Common myeloid progenitor, CD34-positive (primary cell): ENCODE measurements around the gene INSR.

Experiments used
- CTCF ChIA-PET: fragments of 350-600 bp; sonication (Branson Sonifier 250); formaldehyde crosslinking; loops from one replicate; lab custom pipeline; 2021; ENCODE audit warnings: antibody characterized with exemption; lab: Charles Lee
- POLR2A ChIA-PET: fragments of 350-600 bp; sonication (Branson Sonifier 250); formaldehyde crosslinking; loops from one replicate; lab custom pipeline; 2021; ENCODE audit warnings: antibody characterized with exemption; lab: Charles Lee
- DNase-seq, 3 donors: peaks; one replicate each; pipeline versions ENCODE4 v3.0.0 to v3.0.0-alpha.2; 2013
- H3K27ac ChIP-seq, 2 experiments: 1 replicate in 1 of 2; 2 replicates in 1 of 2; pipeline ENCODE4 v1.7.0; 2013; ENCODE audit warnings: inconsistent platforms in 2 of 2, low read length in 2 of 2, mild to moderate bottlenecking in 2 of 2, low read depth in 1 of 2, moderate library complexity in 1 of 2; ENCODE audit not compliant: severe bottlenecking in 2 of 2, insufficient read depth in 1 of 2, poor library complexity in 1 of 2
- H3K27me3 ChIP-seq, 5 experiments: replicated peaks in 2 of 5; 1 replicate in 3 of 5; 2 replicates in 2 of 5; pipeline versions ENCODE4 v1.6.1 to v1.7.0; 2013; ENCODE audit warnings: low read length in 4 of 5, mild to moderate bottlenecking in 2 of 5, moderate library complexity in 2 of 5, inconsistent platforms in 1 of 5; ENCODE audit not compliant: insufficient read depth in 5 of 5, control insufficient read depth in 4 of 5
- H3K36me3 ChIP-seq, 4 experiments: 1 replicate in 2 of 4; 2 replicates in 2 of 4; pipeline versions ENCODE4 v1.6.1 to v1.7.0; 2013; ENCODE audit warnings: low read length in 3 of 4, control low read depth in 1 of 4, mild to moderate bottlenecking in 1 of 4; ENCODE audit not compliant: control insufficient read depth in 4 of 4, insufficient read depth in 4 of 4
- H3K4me1 ChIP-seq, 4 experiments: 1 replicate in 3 of 4; 2 replicates in 1 of 4; pipeline versions ENCODE4 v1.6.1 to v1.7.1; 2013; ENCODE audit warnings: low read length in 3 of 4, mild to moderate bottlenecking in 3 of 4, control low read depth in 1 of 4, inconsistent platforms in 1 of 4, moderate library complexity in 1 of 4; ENCODE audit not compliant: control insufficient read depth in 4 of 4, insufficient read depth in 4 of 4; ENCODE audit errors: control extremely low read depth in 1 of 4
- H3K4me3 ChIP-seq, 7 experiments: 1 replicate in 4 of 7; 2 replicates in 3 of 7; pipeline versions ENCODE4 v1.5.1 to v1.7.0; 2013; ENCODE audit warnings: mild to moderate bottlenecking in 7 of 7, low read length in 6 of 7, moderate library complexity in 6 of 7, inconsistent platforms in 2 of 7, low read depth in 2 of 7, control low read depth in 1 of 7; ENCODE audit not compliant: insufficient read depth in 4 of 7, control insufficient read depth in 1 of 7; ENCODE audit errors: extremely low read depth in 1 of 7
- H3K9me3 ChIP-seq, 5 experiments: 1 replicate in 4 of 5; 2 replicates in 1 of 5; pipeline versions ENCODE4 v1.6.1 to v1.7.1; 2013; ENCODE audit warnings: low read length in 4 of 5, mild to moderate bottlenecking in 2 of 5, inconsistent platforms in 1 of 5, low read depth in 1 of 5, moderate library complexity in 1 of 5; ENCODE audit not compliant: control insufficient read depth in 4 of 5, insufficient read depth in 2 of 5; ENCODE audit errors: control extremely low read depth in 1 of 5
- WGBS: methylation state at CpG from one replicate; pipeline ENCODE4 v1.1.5; 2013; ENCODE audit not compliant: insufficient coverage; 5-methylcytosine and 5-hydroxymethylcytosine counted together

INSR gene

GRCh38 chr19:7252364-7252763, 41.9 kb downstream of the INSR start:
- peaks cover 0 to 5% (median 0%) of the 10 kb centered on the region in 4 experiments for H3K4me1 ChIP-seq
- POLR2A ChIA-PET = no interaction called here

GRCh38 chr19:7251494-7251893, 42.7 kb downstream of the INSR start:
- Histone ChIP-seq H3K4me3 (no peak overlapping the region), H3K4me1 (peaks cover 0 to 5% (median 0%) of the 10 kb centered on the region in 4 experiments), H3K36me3 (peaks cover 0 to 4% (median 1%) of the 10 kb centered on the region in 4 experiments), H3K27me3 (no peaks in the 10 kb centered on the region), H3K9me3 (peaks cover 0 to 3% (median 0%) of the 10 kb centered on the region in 5 experiments), H3K27ac (no peak overlapping the region)
- DNase-seq = peak in 2 of 3 donors; percentile 43 to 50
- CTCF ChIA-PET = no interaction called here
- POLR2A ChIA-PET = no interaction called here
- no CpG with 5 or more reads among the region's 4 CpGs for WGBS

More at GRCh38 chr19:7252364-7252763, 41.9 kb downstream of the INSR start:
- no peaks in the 10 kb centered on the region for H3K27me3 ChIP-seq
- CTCF ChIA-PET = no interaction called here
- DNase-seq = no peak
- no peak overlapping the region for H3K4me3 ChIP-seq
- peaks cover 0 to 4% (median 0%) of the 10 kb centered on the region in 4 experiments for H3K36me3 ChIP-seq
- 97% methylated on average over 11 of the region's 11 CpGs for WGBS
- no peak overlapping the region for H3K27ac ChIP-seq
- H3K9me3 ChIP-seq = no peaks in the 10 kb centered on the region

GRCh38 chr19:7250951-7251350, 43.3 kb downstream of the INSR start:
- DNase-seq = no peak
- H3K9me3 ChIP-seq = peaks cover 0 to 4% (median 0%) of the 10 kb centered on the region in 5 experiments
- H3K27me3 ChIP-seq = no peaks in the 10 kb centered on the region
- H3K4me3 ChIP-seq = no peak overlapping the region
- H3K4me1 ChIP-seq = peaks cover 0 to 5% (median 0%) of the 10 kb centered on the region in 4 experiments
- H3K27ac ChIP-seq = no peak overlapping the region
- POLR2A ChIA-PET = no interaction called here
- 60% methylated on average over 4 of the region's 4 CpGs for WGBS
- CTCF ChIA-PET = no interaction called here
- H3K36me3 ChIP-seq = peaks cover 0 to 4% (median 1%) of the 10 kb centered on the region in 4 experiments

GRCh38 chr19:7250057-7250596, 44.1 kb downstream of the INSR start:
- POLR2A ChIA-PET = no interaction called here

GRCh38 chr19:7247155-7247554, 47.1 kb downstream of the INSR start:
- 100% methylated on average over 1 of the region's 4 CpGs for WGBS
- ChIA-PET CTCF (interaction anchor here (0.7 to 1.7 kb wide), 4 partner anchors 15 to 107 kb away, joined by 3 to 6 read pairs (median 4); no protein-coding TSS in a partner anchor), POLR2A (no interaction called here)
- H3K36me3 ChIP-seq = peaks cover 0 to 3% (median 0%) of the 10 kb centered on the region in 4 experiments
- H3K9me3 ChIP-seq = peaks cover 0 to 4% (median 0%) of the 10 kb centered on the region in 5 experiments
- H3K27ac ChIP-seq = no peak overlapping the region
- no peak overlapping the region for H3K4me3 ChIP-seq
- no peak for DNase-seq
- H3K27me3 ChIP-seq = no peaks in the 10 kb centered on the region
- H3K4me1 ChIP-seq = peaks cover 0 to 5% (median 0%) of the 10 kb centered on the region in 4 experiments

More at GRCh38 chr19:7250057-7250596, 44.1 kb downstream of the INSR start:
- CTCF ChIA-PET = no interaction called here
- no peak overlapping the region for H3K4me3 ChIP-seq
- H3K36me3 ChIP-seq = peaks cover 0 to 4% (median 1%) of the 10 kb centered on the region in 4 experiments
- H3K9me3 ChIP-seq = peaks cover 0 to 4% (median 0%) of the 10 kb centered on the region in 5 experiments
- peaks cover 0 to 5% (median 0%) of the 10 kb centered on the region in 4 experiments for H3K4me1 ChIP-seq
- 27% methylated on average over 1 of the region's 1 CpG for WGBS
- no peak overlapping the region for H3K27ac ChIP-seq
- DNase-seq = no peak
- no peaks in the 10 kb centered on the region for H3K27me3 ChIP-seq

- Histone ChIP-seq H3K36me3 (peaks cover 0 to 3% (median 0%) of the 10 kb centered on the region in 4 experiments), H3K4me1 (peaks cover 0 to 2% (median 0%) of the 10 kb centered on the region in 4 experiments), H3K4me3 (no peak overlapping the region), H3K27me3 (no peaks in the 10 kb centered on the region), H3K27ac (no peak overlapping the region), H3K9me3 (peaks cover 0 to 4% (median 0%) of the 10 kb centered on the region in 5 experiments)
- no peak for DNase-seq
- CTCF ChIA-PET = interaction anchor here (0.7 to 1.7 kb wide), 6 partner anchors 16 to 108 kb away, joined by 3 to 6 read pairs (median 4); no protein-coding TSS in a partner anchor
- 100% methylated on average over 2 of the region's 2 CpGs for WGBS
- POLR2A ChIA-PET = no interaction called here
Observed at GRCh38 chr19:7246601-7247000, 47.6 kb downstream of the INSR start.

- ChIA-PET POLR2A (no interaction called here), CTCF (no interaction called here)
- Histone ChIP-seq H3K9me3 (peaks cover 0 to 9% (median 0%) of the 10 kb centered on the region in 5 experiments), H3K36me3 (peaks cover 0 to 3% (median 0%) of the 10 kb centered on the region in 4 experiments), H3K27ac (no peak overlapping the region), H3K4me3 (no peak overlapping the region), H3K27me3 (no peaks in the 10 kb centered on the region), H3K4me1 (no peaks in the 10 kb centered on the region)
- 100% methylated on average over 5 of the region's 9 CpGs for WGBS
- no peak for DNase-seq
Observed at GRCh38 chr19:7242601-7243258, 51.5 kb downstream of the INSR start.
